ENCODE measurements around the gene TCF7L2. TPM values are rescaled to one million over a fixed set of nuclear protein-coding genes. Genes with fewer than 3 reads are reported as not detected.

The TCF7L2 gene
- polyA plus RNA-seq, 1 donor = 50.4 TPM

DNA sequence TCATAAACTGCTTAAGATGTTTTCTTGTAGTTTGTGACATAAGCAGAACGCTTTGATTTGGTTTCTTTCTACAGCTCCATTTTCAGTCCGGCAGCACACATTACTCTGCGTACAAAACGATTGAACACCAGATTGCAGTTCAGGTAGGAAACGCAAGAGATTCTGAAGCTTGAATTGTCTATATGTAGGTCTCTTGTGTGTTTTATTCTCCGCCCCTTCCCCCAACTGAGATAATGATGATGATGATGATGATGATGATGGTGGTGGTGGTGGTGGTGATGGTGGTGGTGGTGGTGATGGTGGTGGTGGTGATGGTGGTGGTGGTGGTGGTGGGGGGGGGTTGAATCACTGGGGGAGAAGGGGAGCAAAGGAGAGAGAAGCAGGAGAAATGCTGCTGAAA lies 14.4 kb downstream of the TCF7L2 start:
- DNase-seq = no peak

DNA sequence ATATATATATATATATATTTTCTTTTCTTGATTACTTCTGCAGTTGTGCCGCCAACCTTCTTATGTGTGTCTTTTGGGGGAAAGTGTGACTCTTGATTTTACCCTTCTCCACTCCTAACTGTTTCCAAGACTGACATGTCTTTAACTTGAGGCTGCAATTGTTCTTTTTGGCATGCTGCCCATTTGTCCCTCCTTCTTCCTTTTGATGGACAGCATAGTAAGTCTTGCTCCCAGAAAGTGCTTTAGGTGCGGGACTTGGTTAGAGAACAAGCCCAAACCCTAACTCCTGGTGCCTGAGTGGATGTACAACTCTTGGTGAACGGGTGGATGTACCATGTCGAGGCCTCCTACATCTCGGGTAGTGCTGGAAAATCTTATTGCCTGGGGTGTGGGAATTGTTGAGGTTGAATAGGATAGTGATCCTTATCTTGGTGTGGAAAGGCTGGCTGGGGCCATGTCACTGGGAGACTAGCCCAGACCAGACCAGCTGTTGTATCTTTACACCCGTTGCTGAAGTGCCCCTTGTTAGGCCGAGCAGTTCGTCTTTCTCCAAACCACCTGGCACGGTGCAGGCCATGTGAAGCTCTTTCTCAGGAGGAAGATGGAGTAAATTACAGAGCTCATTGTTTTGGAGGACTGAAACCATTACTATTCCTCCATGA lies 16.3 kb downstream of the TCF7L2 start:
- no peak for DNase-seq

DNA sequence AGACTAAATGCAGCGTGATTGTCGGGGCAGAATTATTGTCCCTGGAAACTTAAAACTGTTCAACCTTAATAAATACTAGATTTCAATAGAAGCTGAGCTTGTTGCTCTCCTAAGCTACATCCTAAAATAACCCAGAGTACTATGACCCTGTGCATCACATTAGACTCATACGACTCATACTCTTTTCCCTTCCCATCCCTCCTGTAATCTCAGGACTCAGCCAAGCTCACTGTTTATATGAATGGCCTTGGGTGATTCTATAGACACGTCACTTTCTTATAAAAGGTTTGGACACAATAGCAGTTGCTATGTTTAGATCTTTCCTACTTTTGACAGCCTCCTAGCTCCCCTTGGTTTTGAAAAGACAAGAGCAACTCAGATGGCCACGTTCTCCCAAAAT lies 17.2 kb downstream of the TCF7L2 start:
- DNase-seq = no peak

DNA sequence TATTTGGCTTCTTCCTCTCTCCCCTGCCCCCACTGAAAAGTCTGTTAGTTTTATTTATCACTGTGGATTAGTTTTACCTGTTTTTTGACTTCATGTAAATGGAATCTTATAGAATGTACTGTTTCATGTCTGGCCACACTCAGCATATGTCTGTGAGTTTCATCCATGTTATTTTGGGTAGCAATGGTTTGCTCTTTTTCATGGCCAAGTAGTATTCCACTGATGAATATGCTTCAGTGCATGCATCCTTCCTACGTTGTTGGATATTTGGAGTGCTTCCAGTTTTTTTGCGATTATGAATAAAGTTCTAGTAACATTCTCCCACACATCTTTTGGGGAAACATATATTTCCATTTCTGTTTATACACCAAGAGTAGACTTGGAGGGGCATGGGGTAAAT lies 19.1 kb downstream of the TCF7L2 start:
- DNase-seq = no peak

DNA sequence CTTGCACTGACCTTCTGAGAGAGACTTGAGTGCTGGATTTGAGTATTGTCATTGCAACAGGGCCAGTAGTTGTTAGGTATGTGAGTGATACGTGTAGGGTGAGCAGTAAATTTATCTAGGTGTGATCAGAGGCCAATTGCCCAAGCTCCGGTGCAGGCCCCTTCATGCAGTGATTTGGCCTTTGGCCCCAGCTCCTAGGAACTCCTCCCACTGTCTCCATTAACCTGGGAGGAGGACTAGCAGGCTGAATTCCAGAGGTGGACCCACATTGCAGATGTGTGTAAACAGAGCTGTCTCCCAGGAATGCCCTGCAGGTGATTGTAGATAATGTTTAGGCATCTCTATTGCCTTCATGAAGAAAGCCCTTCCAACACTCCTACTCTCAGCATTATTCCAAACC lies 19.5 kb downstream of the TCF7L2 start:
- no peak for DNase-seq

DNA sequence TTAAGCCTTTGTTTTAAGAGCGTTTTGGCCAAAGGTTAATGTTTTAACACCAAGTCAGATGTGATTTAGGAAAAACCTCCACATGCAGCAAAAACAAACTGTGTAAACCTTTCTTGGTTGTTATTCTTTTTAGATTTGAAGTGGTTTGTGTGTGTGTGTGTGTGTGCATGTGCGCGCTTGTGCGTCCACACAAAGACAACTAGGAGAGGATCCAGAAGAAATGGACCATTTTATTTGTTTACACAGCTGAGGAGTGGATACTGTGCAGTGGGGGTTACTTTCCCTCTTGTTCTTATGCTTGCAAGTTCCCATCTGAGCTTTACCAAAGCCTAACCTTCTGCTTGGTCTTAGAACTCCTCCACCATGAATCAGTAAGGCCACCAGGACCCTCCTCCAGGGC lies 20.0 kb downstream of the TCF7L2 start:
- no peak for DNase-seq

DNA sequence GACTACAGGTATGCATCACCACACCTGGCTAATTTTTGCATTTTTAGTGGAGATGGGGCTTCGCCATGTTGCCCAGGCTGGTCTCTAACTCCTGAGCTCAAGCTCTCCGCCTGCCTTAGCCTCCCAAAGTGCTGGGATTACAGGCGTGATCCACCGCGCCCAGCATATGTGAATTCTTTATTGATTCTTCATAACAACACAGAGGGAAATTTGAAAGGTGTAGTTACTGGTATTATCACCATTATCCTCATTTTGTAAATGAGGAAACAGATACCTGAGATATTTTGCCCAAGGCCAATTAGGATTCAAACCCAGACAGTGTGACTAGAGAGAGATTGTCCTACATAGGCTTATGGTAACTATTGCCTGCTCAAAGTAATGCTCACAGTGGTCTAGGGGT lies 22.6 kb downstream of the TCF7L2 start:
- no peak for DNase-seq

DNA sequence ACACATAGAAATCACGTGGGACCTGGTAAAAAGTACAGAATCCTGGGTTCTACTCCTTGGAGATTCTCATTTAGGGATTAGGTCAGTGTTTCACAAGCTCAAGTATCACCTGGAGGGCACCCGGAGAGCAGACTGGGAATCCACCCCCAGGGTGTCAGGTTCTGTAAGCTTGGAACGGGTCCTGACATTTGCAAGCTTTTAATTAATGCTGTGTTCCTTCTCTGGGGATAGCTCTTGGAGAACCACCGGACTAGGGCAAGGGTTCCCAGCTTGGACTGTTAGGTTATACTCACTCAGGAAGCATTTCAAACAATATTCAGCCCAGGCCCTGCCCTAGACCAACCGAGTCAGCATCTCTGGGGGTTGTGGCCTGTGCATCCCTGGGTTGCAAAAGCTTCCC lies 23.0 kb downstream of the TCF7L2 start:
- DNase-seq = no peak

DNA sequence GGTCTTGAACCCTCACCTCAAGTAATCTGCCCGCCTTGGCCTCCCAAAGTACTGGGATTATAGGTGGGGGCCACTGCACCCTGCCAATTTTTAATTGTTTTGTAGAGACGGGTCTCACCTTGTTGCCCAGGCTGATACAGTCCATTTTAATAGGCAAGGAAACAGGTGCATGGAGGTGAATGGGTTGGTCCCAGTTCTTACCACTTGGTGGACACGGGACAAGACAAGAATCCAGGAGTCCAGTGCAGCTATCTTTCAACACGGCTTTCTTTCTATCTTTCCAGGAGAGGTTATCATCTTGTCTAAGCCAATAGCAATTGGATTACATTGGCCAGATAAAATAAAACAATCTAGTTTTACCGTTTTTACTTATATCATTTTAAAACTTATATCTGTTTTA lies 23.8 kb downstream of the TCF7L2 start:
- no peak for DNase-seq

DNA sequence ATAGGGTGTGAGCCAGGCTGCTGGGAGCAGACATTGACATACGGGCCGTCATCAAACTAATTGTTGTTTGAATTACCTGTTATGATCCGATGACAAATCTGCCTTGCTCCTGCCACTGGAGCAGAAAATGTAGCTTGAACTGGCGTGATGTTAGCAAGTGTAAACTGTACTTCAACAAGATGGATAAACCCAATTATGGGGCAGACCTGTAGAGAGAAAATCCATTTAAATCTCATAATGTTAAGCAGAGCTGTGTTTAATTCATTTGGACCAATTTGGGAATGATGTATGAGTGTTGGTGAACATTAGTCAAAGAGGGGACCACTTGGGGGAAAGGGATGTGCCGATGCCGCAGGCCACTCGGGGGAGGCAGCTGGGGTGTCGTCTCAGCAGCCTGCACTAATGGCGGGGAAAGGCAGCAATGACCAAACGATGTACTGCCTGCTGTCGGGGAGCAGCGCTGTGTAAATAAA lies 27.4 kb downstream of the TCF7L2 start:
- DNase-seq = no peak

DNA sequence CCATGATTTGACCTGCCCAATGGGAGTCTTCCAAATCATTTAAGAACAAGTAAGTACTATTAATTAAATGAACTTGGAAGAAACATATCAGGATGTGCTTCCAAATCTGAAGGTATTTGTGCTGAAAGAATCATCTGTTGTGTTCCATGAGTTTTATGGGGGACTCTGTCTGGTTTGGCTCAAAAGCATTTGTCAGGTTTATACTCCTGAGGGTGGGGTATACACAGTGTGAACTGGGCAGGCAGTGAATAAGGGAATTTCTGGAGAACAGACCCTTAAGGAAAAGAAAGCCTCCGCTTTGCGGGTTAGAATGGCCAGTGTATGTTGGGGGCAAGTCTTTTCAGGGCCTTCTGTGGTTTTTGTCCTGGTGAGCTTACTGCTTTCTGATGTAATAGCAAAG lies 29.9 kb downstream of the TCF7L2 start:
- no peak for DNase-seq

DNA sequence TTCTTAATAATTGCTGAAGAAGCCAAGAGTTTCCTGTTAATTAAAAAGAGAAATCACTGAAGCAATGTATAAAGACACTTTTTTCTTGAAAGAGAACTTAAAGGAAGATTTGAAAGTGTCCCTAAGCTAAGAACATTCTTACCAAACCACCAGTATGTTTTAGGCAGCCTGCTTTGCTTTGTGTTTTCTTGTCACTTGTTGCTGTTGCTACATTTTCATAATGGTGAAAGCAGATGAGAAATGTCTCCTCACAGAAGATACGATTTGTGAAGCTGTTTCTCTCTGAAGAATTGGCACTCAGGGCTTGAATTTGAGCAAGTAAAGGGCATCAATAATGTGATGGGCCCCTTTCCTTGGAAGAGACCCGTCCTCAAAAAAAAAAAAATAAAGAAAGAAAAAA lies 30.9 kb downstream of the TCF7L2 start:
- no peak for DNase-seq

DNA sequence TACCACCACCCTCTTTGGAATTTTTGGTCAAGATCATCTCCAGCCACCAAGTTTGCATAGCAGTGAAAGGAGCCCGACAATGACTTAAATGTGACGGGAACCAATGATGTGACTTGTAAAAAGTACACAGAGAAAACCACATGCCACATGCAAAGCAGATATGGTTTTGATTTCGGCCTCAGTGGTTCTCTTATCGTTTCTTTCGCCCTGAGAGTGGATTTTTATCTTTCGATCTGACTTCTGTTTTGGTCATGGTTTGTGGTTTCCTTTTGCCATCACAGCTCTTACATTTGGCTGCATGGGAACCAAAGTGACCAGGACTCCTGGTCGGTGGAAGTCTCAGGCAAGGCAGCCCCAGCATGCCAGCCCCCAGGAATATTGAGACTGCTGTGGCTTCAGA lies 31.5 kb downstream of the TCF7L2 start:
- no peak for DNase-seq

DNA sequence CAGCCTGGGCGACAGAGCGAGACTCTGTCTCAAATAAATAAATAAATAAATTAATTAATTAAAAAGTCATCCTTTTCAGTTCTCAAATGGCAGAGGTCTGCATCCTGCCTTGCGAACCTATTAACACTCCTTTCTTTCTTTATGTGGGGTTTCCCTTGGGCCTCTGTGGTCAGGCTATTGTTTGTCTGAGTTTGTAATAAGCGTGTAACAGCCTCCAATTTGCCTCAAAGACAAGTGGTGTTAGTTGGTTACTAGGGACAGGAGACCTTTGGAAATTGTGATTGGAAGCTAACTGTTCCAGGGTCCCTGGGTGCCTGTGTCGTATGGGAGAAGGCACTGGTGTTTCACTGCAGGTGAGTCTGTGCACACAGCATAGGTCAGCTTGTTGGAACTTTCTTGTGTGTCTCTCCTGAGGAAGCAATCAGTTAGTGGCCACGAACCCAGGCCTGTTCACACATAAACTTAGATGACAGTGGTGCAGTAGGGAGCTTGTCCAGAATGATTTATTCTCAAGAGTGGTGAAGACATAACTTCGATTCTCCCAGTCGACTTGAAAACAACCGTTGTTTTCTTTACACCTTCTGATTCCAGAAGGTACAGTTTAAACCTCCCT lies 33.5 kb downstream of the TCF7L2 start:
- no peak for DNase-seq

DNA sequence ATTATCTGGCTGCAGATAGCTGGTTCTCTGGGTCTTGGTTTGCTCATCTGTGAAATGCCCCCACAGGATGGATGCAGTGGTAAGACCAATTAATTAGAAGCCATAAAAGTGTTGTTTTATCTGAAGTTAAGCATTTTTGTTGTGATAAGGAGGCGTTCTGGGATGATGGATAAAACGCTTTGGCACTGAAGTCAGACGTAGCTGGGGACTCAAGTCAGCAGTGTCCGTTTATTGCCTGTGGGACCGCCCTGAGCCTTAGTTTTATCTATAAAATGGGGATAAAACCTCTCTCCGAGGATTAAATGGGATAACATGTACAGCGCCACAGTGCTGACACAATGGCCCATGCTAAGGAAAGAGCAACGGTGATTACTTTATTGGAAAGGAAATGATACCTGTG lies 34.7 kb downstream of the TCF7L2 start:
- DNase-seq = no peak

DNA sequence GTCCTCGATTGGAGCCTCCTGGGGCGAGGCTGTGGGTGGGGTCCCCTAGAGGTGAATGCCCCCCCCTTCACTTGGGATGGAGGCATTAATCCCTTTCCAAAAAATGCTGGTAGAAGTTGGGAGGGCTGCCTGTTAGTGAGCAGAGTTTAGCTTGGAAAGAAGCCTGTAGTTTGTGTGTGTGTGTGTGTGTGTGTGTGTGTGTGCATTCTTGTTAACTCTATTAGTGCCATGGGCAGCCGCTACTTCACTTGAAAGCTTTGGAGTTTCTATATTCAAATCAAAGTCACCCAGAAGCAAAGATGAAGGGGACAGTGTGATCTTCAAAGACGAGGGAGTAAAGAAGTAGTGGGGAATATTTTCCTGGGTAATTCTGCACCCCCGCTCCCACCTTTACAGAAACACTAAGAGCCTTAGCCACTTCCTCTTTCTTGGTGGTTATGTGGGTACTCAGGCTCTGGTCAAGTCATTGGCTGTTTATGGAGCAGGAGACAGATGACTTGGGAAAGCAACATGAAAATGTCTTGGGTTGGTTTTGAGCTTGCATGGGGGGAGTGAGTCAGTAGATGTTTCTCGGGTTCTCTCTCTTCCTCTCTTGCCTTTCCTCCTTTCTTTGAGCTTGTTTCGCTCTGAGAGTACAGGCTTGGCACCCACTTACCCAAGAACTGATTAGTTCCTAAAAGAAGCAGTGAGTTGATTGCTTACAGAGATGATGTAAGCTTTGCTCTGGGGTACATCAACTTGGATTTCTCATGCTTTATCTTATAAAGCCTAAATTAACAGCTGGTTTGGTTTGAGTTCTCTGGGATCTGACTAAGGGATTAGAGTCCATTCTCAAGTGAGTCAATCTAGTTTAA lies 35.9 kb downstream of the TCF7L2 start:
- no peak for DNase-seq

DNA sequence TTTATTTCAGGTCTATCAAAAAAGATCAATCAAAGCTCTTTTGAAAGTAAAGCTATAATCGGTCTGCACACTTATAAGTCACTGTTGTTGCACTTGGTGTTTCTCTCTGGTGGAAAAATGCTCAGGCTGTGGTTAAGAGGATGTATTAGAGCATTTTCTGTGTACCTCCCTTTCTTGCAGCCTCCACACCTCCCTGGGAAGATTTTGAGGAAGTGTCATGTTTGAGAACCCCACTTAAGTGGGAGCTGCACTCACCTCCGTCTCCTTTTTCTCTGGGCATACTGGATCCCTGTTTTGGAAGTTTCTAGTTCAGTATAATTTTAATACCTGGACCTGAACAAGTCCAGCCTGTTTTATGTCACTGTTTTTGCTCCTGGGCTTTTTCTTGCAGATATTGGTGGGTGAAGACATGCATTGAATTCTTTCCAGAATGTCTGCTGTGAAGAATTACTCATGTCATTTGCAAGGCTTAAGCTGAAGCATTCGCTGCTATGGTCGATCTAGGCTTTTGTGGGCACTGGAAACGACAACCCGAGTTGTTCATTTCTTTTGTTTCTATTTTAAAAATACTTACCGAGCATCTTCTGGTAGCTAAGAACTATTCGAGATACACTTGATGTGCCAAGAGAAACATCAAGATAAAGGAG lies 36.6 kb downstream of the TCF7L2 start:
- DNase-seq = no peak

DNA sequence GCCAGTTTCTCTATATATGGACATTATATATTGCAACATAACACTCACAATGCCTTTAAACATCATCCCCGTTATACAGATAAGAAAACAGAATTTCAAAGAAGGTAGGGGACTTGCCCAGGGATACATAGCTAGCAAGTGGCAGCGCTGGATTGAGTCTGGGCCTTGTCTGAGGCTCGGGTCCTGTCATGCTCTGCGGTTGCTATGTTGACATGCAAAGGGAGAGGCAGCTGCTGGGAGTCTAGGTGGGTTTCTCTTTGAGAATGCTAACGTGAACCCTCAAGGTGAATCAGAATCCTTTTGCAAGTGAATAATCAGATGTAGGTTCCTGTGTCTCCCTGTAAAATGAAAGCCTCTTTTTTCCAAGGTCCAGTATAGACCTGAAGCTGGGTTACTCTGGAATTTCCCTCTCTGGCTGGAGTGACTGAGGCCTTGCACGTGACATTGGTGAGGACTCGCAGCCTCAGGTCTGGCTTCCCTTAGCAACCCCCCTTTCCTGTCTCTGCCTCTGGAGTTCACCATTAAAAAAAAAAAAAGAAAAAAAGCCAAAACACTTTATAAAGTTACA lies 38.9 kb downstream of the TCF7L2 start:
- no peak for DNase-seq

DNA sequence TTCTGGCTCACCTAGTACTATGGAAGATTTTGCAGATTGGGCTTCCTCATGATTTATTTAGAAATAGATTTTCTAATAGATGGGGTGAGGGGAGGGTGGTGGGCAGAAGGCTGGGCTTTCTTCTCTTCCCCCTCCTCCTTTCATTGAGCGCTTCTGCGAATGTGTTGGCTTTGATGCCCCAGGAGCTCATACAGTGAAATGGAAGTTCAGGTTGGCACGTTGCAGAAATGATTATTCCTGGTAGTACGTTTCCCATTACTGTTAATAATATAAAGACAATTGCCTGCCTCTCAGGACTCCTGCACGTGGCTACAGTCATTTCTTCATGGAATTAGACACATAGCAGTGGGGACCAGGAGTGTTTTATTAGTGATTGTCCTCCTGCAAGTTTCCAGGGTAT lies 39.8 kb downstream of the TCF7L2 start:
- DNase-seq = no peak

DNA sequence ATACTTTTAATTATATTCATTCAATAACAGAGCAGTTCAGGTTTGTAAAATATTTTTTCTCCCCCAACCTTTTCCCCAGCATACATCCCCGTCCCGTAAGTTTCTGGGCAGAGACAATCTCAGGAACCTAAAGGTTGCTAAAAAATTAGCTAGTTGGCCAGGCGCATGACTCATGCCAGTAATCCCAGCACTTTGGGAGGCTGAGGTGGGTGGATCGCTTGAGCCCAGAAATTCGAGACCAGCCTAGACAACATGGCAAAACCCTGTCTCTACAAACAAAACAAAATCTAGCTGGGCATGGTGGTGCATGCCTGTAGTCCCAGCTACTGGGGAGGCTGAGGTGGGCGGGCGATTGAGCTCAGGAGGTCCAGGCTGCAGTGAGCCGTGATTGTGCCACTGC lies 40.2 kb downstream of the TCF7L2 start:
- no peak for DNase-seq

DNA sequence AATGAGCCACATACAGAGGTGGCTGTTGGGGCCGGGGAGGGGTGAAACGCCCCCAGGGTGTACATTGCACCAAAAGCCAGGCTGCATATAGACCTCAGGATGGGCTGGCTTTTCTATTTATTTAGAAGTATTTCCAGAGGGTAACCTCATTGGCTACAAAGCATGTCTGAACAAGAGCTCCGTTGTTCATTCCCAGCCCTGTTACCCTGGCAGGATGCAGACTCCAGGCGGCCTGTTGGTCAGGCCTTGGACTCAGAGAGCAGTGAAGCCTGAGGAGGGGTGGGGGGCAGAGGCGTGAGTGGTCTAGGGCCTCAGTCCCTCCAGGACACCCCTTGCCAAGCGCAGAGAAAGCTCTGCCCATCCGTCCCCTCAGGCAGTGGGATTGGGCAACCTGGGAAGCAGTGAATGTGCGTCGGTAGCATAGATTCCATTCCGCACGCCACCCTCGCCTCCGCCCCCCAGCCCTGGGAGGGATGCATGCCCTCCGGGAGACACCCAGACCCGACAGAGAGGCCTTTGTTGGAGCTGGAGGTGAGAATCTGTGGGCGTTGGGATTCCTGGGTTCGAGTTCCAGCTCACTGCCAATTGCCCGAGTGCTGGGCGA lies 41.9 kb downstream of the TCF7L2 start:
- DNase-seq = no peak

DNA sequence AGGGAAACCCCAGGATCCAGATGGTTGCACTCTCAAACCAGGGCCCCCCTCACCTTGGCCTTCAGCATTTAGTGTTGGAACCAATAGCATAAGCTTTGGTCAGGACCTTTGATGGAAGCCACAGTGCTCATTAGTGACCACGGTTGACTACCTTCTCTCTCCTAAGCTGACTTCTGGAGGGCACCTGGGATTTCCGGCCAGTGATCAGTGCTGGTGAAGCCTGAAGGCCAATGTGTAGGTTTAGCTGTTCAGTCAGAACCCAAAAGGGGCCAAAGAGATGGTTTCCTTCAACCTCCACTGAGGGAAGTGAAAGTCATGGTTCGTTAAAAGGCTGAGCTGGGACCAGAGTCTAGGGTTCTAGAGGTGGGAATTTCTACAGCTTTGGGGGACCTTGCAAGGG lies 46.4 kb downstream of the TCF7L2 start:
- no peak for DNase-seq
